ENCODE data around the gene ADSS2. TPM values are rescaled to one million over a fixed set of nuclear protein-coding genes. Genes with fewer than 3 reads are reported as not detected.

Gene ADSS2
- total RNA-seq, 1 donor from 2014 or later, result 34.2 TPM

GRCh38 chr1:244403431-244403830 is 48.3 kb downstream of the ADSS2 start:
- Histone ChIP-seq H3K27ac (no peak overlapping the region), H3K4me1 (no peaks in the 10 kb centered on the region), H3K9me3 (no peaks in the 10 kb centered on the region), H3K36me3 (peaks cover 41% of the 10 kb centered on the region), H3K27me3 (no peaks in the 10 kb centered on the region), H3K4me3 (no peak overlapping the region)
- DNase-seq, result no peak
- intact Hi-C loops (cut with DNase I), result no loop called here
- ATAC-seq, result no peak
- TF ChIP-seq CTCF (IDR thresholded peaks at IDR 0.05), result no peak

- H3K4me3 ChIP-seq, result no peak overlapping the region
- no peak overlapping the region for H3K27ac ChIP-seq
- intact Hi-C loops (cut with DNase I), result no loop called here
- TF ChIP-seq CTCF (IDR thresholded peaks at IDR 0.05), result no peak
- no peak for DNase-seq
- H3K36me3 ChIP-seq, result peaks cover 19% of the 10 kb centered on the region
- H3K27me3 ChIP-seq, result no peaks in the 10 kb centered on the region
- H3K4me1 ChIP-seq, result no peaks in the 10 kb centered on the region
- no peaks in the 10 kb centered on the region for H3K9me3 ChIP-seq
- no peak for ATAC-seq
These were observed 50.7 kb downstream of the ADSS2 start for GRCh38 chr1:244400974-244401373.

- H3K4me1 ChIP-seq, result no peaks in the 10 kb centered on the region
- no peak for TF ChIP-seq CTCF (IDR thresholded peaks at IDR 0.05)
- no peak overlapping the region for H3K27ac ChIP-seq
- no peak overlapping the region for H3K4me3 ChIP-seq
- no peaks in the 10 kb centered on the region for H3K27me3 ChIP-seq
- peaks cover 4% of the 10 kb centered on the region for H3K36me3 ChIP-seq
- ATAC-seq, result no peak
- no peaks in the 10 kb centered on the region for H3K9me3 ChIP-seq
- intact Hi-C loops (cut with DNase I), result no loop called here
- no peak for DNase-seq
These were observed 54.6 kb downstream of the ADSS2 start for GRCh38 chr1:244397131-244397530.

- no peak overlapping the region for H3K27ac ChIP-seq
- H3K27me3 ChIP-seq, result no peaks in the 10 kb centered on the region
- no peaks in the 10 kb centered on the region for H3K9me3 ChIP-seq
- no peak for TF ChIP-seq CTCF (IDR thresholded peaks at IDR 0.05)
- H3K4me3 ChIP-seq, result no peak overlapping the region
- intact Hi-C loops (cut with DNase I), result no loop called here
- ATAC-seq, result peak; percentile 12
- no peak for DNase-seq
- no peaks in the 10 kb centered on the region for H3K36me3 ChIP-seq
- H3K4me1 ChIP-seq, result no peaks in the 10 kb centered on the region
These were observed 55.7 kb downstream of the ADSS2 start for GRCh38 chr1:244395965-244396364.

GRCh38 chr1:244394826-244395765 is 56.6 kb downstream of the ADSS2 start:
- TF ChIP-seq CTCF (IDR thresholded peaks at IDR 0.05), result no peak
- DNase-seq, result no peak
- H3K27ac ChIP-seq, result no peak overlapping the region

More at GRCh38 chr1:244394826-244395765, 56.6 kb downstream of the ADSS2 start:
- H3K4me3 ChIP-seq, result no peak overlapping the region
- no peaks in the 10 kb centered on the region for H3K4me1 ChIP-seq
- intact Hi-C loops (cut with DNase I), result no loop called here
- peak; percentile 42 for ATAC-seq
- no peaks in the 10 kb centered on the region for H3K9me3 ChIP-seq
- H3K36me3 ChIP-seq, result no peaks in the 10 kb centered on the region
- H3K27me3 ChIP-seq, result no peaks in the 10 kb centered on the region
